ENCODE measurements around the gene HTRA2. TPM values are rescaled to one million over a fixed set of nuclear protein-coding genes. Genes with fewer than 3 reads are reported as not detected.

HTRA2 gene
- total RNA-seq, 4 donors from 2014 or later: 24.2 to 38.5 (median 29.4) TPM

DNA sequence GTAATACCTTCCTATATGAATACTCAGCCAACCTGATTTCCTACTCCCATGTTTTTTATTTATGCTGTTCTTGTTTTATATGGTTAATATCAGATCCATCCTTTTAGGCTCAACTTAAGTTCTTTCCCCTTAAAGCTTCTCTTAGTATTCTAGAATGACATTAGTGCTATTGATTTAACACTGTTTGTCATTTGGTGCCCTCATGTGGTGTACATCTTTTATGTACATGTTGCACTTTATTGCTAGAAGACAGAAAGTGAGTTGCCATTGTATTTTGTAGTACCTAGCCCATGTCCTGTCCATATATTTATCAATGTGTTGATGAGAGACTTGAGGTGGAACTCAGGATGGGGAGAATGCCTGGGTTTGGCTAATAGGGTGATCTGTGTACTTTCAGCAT, 2.5 kb downstream of the HTRA2 start:
- no peak for DNase-seq
- peaks cover 19 to 28% of the 10 kb centered on the region in 2 donors for H3K4me1 ChIP-seq
- TF ChIP-seq, protein P1, sequence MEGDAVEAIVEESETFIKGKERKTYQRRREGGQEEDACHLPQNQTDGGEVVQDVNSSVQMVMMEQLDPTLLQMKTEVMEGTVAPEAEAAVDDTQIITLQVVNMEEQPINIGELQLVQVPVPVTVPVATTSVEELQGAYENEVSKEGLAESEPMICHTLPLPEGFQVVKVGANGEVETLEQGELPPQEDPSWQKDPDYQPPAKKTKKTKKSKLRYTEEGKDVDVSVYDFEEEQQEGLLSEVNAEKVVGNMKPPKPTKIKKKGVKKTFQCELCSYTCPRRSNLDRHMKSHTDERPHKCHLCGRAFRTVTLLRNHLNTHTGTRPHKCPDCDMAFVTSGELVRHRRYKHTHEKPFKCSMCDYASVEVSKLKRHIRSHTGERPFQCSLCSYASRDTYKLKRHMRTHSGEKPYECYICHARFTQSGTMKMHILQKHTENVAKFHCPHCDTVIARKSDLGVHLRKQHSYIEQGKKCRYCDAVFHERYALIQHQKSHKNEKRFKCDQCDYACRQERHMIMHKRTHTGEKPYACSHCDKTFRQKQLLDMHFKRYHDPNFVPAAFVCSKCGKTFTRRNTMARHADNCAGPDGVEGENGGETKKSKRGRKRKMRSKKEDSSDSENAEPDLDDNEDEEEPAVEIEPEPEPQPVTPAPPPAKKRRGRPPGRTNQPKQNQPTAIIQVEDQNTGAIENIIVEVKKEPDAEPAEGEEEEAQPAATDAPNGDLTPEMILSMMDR (IDR thresholded peaks at IDR 0.05 in 4 of 5, conservative IDR thresholded peaks at IDR 0.05 in 1 of 5): no peak
- no peak for TF ChIP-seq POLR2A (IDR thresholded peaks at IDR 0.05)
- in situ Hi-C loops (cut with MboI; ENCODE audit: low sequenced_read_pairs in 4 of 4): loop anchor here in 2 of 4 donors (5.0 to 25.0 kb wide), 2 partner anchors 50 to 1295 kb away; partner anchors contain the start of genes CCDC142 (in 1 of the 2), CCT7 (in 1 of the 2), PRADC1 (in 1 of the 2) and TTC31 (in 1 of the 2)
- no peak for ATAC-seq
- H3K27me3 ChIP-seq: no peaks in the 10 kb centered on the region
- no peak overlapping the region for H3K27ac ChIP-seq
- intact Hi-C loops (cut with DNase I; ENCODE audit: low total_unique reads): no loop called here
- peaks cover 0 to 30% of the 10 kb centered on the region in 2 donors for H3K36me3 ChIP-seq
- H3K4me3 ChIP-seq: no peak overlapping the region
- H3K9me3 ChIP-seq: no peaks in the 10 kb centered on the region

- Histone ChIP-seq H3K27me3 (no peaks in the 10 kb centered on the region), H3K27ac (no peak overlapping the region), H3K4me3 (no peak overlapping the region), H3K9me3 (no peaks in the 10 kb centered on the region), H3K4me1 (peaks cover 14 to 18% of the 10 kb centered on the region in 2 donors), H3K36me3 (peaks cover 0 to 19% of the 10 kb centered on the region in 2 donors)
- intact Hi-C loops (cut with DNase I; ENCODE audit: low total_unique reads): no loop called here
- ATAC-seq (no peak), DNase-seq (no peak)
- in situ Hi-C loops (cut with MboI; ENCODE audit: low sequenced_read_pairs in 4 of 4): loop anchor here in 2 of 4 donors (5.0 to 25.0 kb wide), 2 partner anchors 51 to 1296 kb away; partner anchors contain the start of genes CCDC142 (in 1 of the 2), CCT7 (in 1 of the 2), PRADC1 (in 1 of the 2) and TTC31 (in 1 of the 2)
- TF ChIP-seq POLR2A (IDR thresholded peaks at IDR 0.05): no peak
- TF ChIP-seq, protein P1 (IDR thresholded peaks at IDR 0.05 in 4 of 5, conservative IDR thresholded peaks at IDR 0.05 in 1 of 5): no peak
Observed at GRCh38 chr2:74533464-74533863, 3.7 kb downstream of the HTRA2 start.

DNA sequence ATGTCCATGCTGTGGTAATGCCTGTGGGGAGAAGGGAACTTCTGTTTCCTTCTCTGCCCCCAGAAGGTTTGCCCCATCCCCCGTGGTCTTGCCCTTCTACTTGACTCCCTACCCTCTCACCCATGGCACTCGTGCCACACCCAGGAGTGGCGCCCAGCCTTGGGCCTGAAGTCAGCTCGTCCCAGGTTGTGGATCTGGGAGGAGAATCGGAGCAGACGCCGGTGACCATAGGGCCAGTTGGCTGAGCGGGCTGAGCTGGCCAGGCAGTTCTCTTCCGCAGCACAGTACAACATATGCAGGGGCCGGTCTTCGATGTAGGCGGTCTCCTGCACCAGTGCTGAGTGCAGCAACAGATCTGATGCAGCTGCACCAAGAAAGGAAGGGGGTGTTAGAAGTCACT, 4.7 kb downstream of the HTRA2 start:
- intact Hi-C loops (cut with DNase I; ENCODE audit: low total_unique reads) (no loop called here), in situ Hi-C loops (cut with MboI; ENCODE audit: low sequenced_read_pairs in 4 of 4) (loop anchor here in 2 of 4 donors (5.0 to 25.0 kb wide), 2 partner anchors 52 to 1297 kb away; partner anchors contain the start of genes CCDC142 (in 1 of the 2), CCT7 (in 1 of the 2), PRADC1 (in 1 of the 2) and TTC31 (in 1 of the 2))
- Histone ChIP-seq H3K4me3 (no peak overlapping the region), H3K4me1 (peaks cover 9 to 13% of the 10 kb centered on the region in 2 donors), H3K27me3 (no peaks in the 10 kb centered on the region), H3K36me3 (peaks cover 0 to 19% of the 10 kb centered on the region in 2 donors), H3K27ac (no peak overlapping the region), H3K9me3 (no peaks in the 10 kb centered on the region)
- DNase-seq (no peak), ATAC-seq (no peak)
- TF ChIP-seq, protein P1 (IDR thresholded peaks at IDR 0.05 in 4 of 5, conservative IDR thresholded peaks at IDR 0.05 in 1 of 5): no peak
- no peak for TF ChIP-seq POLR2A (IDR thresholded peaks at IDR 0.05)

- ATAC-seq: no peak
- in situ Hi-C loops (cut with MboI; ENCODE audit: low sequenced_read_pairs in 4 of 4): loop anchor here in 1 of 4 donors (25.0 kb wide), 1 partner anchor 1298 kb away; the partner anchor contains the start of genes CCT7 and PRADC1
- intact Hi-C loops (cut with DNase I; ENCODE audit: low total_unique reads): no loop called here
- Histone ChIP-seq H3K4me3 (no peak overlapping the region), H3K27me3 (no peaks in the 10 kb centered on the region), H3K9me3 (no peaks in the 10 kb centered on the region), H3K4me1 (peaks cover 7 to 9% of the 10 kb centered on the region in 2 donors), H3K36me3 (peaks cover 0 to 19% of the 10 kb centered on the region in 2 donors), H3K27ac (no peak overlapping the region)
- TF ChIP-seq, protein P1 (IDR thresholded peaks at IDR 0.05 in 4 of 5, conservative IDR thresholded peaks at IDR 0.05 in 1 of 5): no peak
- no peak for TF ChIP-seq POLR2A (IDR thresholded peaks at IDR 0.05)
- no peak for DNase-seq
Observed at GRCh38 chr2:74535440-74535965, 5.8 kb downstream of the HTRA2 start.
